NCI-H2107 treated with DMSO at 0.1 percent for 48 hours (cell line): ENCODE measurements around the gene PCLO.
"Not testable (repeated sequence)": the region's sequence is repeated elsewhere in the genome, so short reads cannot be mapped to it uniquely, and the experiment has no call there.

Source experiments
- DNase-seq: peaks from one replicate; lab custom pipeline; 2025; ENCODE audit not compliant: unreplicated experiment; lab: John Stamatoyannopoulos, UW

PCLO gene

DNA sequence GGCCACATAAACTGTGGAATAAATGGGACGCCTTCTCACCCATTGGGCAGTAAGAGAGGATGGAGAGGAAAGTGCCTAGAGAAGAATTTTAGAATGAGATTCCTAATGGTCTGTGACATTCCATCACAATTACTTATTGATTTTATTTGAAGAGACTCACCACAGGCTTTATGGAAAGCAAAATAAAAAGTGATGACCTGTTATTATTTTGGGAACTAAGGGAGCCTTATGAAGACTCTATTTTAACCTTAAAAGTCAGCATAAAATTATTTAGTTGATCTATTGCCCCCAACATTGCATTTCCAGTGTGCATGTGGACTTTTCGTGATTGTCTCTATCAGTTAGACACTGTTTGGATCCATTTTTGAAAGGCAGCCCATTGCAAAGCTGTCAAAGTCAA lies 107.5 kb downstream of the PCLO start:
- DNase-seq = no peak

DNA sequence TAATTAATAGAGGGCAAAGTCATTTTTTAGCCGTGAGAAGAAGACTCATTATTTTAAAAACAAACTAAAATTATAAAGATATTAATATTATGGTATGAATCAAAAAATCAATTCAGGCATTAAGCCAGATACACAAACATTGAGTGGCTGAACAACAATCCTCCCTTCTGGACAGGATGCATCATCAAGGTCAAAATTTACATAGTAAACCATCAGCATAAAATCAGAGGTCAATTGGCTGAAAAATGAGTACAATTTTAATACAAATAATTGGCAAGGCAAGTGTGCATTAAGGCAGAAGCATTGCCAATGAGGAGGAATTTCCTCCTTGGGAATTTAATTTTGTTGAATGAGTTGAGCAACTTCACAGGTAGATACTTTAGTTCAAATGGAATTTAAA lies 108.2 kb downstream of the PCLO start:
- DNase-seq = no peak

DNA sequence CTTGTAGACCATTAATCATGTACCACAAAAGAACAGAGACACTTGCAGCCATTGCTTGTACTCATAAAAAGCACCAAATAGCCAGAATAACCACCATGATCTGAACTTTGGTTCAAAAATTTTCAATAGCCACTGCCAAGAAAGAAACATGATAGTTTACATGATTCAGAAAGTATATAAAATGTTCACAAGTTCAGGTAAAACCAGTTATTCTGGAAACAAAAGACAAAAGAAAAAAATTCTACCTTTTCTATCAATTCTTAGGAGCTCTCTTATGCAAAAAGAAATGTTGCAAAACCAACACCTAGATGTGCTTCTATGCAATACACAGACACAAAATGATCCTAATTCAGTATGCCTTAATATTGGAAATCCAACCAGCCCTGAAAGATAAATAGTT lies 108.7 kb downstream of the PCLO start:
- DNase-seq = no peak

DNA sequence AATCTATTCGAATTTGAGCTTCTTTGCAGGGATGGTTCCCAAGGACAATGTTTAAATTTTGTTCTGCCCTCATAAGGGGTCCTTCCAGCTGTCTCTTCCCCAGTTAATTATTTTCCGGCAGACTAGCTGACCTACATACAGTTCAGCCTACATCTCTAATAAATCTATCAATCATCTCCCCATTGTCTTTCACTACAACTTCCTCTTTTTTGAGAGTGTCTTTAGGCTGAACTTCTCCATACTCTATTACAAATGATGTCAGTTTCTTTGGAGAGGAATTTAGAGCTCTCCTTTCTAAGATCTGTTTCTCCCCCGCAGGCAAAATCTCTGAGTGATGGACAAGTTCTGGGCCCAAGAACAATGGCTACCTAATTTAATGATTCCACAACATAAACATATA lies 122.2 kb downstream of the PCLO start:
- no peak for DNase-seq

DNA sequence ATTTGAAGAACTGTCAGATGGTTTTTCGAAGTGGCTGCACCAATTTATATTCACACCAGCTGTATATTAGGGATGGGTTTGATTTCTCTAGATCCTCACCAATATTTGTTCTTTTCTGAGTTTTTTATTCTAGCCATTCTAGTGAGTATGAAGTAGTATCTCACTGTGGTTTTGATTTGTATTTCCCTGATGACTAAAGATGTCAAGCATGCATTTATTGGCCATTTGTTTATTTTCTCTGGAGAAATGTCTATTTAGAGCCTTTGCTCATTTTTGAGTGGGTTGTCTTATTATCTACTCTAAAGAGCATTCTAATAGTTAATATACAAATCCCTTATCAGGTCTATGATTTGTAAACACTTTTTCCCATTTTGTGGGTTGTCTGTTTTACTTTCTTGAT lies 123.9 kb downstream of the PCLO start:
- no peak for DNase-seq

DNA sequence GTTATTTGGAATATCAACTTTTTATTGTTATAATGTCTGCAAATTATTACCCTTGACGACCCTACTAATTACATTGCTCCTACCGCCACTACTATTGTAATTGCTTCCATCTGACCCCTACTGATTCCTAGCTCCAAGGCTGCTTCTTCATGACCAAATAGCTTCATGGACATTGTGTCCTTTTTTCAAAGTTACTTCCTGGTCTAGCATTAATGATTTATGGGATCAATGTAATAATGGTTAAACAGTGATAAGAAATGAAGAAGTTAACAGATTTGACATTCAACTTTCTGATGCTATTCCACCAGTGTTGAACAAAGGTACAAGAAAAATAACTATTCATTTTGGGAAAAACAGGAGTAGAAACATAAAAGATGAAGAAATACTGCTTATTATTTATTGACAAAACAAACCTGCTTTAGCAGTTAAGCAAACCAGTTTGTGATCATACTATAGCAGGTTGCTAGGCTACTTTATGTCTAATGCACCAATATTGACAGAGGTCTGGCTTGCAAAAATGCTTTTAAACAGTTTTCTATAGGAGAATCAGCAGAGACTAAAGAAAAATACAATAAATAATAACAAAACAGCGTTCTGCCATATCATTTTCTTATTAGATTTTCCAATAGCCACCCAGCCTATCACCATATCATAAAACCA lies 125.8 kb downstream of the PCLO start:
- DNase-seq = no peak

DNA sequence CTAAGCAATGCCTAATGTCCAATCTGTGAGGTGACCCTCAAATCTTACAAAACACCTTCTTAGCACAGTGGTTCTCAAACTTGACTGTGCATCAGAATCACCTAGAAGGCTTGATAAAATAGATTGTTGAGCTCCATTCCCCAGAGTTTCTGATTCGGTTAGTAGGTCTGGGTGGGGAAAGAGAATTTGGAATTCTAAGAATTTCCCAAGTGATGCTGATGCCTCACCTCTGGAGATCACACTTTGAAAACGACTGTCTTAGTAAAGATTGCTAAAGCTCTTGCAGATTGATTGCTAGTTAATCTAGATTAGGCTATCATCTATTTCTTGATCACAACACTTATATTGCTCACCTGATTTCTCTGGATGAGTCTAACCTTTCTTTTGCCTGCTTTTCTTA lies 126.6 kb downstream of the PCLO start:
- no peak for DNase-seq

DNA sequence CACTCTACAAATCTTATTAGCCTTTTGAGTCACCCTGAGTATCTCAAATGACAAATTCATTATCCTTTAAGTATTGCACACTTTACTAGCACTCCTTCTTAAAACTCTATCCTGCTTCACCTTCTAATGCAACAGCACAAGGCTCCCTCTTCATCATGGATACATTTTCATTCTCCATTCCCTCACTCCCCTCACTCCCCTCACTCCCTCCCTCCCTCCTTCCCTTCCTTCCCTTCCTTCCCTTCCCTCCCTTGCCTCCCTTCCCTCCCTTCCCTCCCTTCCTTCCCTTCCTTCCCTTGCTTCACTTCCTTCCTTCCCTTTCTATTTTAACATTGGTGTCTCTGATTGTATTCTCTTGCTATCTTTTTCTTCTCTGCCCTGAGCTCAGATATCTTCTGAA lies 130.5 kb downstream of the PCLO start:
- DNase-seq = no peak

DNA sequence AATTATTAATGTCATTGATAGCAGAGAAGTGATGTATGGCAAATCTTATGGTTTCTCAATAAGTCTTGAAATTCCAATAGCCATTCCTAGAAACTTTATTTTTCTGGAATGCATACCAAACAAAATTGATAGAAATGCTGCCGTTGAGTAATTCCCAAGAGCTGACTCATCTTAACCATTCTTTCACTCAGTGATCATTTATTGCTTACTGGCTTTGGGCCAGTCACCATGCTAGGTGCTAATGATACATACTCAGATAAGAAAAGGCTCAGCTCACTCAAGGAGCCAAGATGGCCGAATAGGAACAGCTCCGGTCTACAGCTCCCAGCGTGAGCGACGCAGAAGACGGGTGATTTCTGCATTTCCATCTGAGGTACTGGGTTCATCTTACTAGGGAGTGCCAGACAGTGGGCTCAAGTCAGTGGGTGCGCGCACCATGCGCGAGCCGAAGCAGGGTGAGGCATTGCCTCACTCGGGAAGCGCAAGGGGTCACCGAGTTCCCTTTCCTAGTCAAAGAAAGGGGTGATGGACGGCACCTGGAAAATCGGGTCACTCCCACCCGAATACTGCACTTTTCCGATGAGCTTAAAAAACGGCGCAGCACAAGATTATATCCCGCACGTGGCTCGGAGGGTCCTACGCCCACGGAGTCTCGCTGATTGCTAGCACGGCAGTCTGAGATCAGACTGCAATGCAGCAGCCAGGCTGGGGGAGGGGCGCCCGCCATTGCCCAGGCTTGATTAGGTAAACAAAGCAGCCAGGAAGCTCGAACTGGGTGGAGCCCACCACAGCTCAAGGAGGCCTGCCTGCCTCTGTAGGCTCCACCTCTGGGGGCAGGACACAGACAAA lies 138.6 kb downstream of the PCLO start:
- not testable (repeated sequence) for DNase-seq

DNA sequence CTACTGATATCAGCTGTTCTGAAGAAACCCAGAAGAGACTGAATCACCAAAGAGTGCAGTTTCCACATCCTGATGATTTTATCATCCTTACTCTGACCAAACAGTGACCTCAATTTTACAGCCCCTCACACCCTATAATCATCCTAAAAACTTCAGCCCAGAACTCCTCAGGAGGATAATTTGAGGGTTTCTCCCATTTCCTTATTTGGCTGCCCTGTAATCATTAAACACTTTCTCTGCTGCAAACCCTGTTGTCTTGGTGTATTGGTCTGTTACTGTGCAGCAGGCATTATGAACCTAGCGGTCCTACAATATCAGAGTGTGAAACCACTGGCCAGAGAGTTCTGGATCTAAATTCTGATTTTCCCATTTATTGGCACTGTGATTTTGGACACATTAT lies 141.7 kb downstream of the PCLO start:
- no peak for DNase-seq

DNA sequence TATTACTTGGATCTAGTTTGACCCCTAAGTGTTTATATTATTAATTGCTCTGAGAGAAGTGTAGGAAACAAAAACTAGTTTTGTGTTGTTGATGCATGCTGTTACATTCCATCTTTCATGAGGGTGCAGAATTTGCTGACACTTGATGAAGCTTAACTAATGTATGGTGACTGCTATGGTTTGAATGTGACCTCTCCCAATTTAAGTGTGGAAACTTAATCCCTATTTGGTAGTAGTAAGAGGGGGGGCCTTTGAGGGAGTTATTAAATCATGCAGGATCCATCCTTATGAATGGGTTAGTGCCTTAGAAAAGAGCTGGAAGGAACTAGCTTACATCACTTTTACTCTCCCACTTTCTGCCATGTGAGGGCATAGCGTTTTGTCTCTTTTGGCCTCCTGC lies 142.5 kb downstream of the PCLO start:
- DNase-seq = no peak

DNA sequence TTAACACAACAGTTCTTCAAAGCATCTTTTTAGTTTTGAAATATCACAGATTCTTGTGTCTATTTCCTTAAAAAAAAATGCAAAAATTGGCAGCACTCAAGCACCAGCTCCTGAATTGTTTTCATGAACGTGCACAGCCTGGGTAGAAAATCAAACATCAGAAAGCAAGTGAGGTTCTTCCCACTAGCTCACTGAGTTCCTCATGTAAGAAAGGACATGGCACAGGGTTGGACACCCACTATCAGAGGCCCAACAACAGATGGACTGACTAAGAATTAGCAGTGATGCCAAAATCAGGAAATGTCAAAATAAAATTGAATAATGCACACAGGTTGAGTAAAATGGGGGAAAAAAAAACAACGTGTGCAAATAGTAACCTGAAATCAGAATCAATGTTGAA lies 146.8 kb downstream of the PCLO start:
- DNase-seq = no peak

DNA sequence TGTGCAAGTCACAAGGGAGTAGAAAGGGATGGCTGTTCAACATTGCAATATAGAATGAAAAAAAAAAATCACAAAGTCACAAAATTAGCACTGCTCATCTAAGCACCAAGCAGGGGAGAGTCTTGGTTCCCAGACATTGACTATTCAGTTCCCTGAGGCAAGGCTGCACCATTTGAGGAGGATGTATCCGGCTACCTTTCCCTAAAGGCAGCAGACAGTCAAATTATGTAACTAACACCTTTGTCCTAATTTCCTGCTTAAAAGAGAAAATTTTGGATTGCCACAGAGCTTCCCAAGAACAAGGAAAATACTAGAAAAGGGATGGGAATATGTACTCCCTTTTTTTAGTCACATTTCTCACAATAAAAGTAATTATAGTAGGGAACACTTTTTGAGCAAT lies 148.1 kb downstream of the PCLO start:
- DNase-seq = no peak

DNA sequence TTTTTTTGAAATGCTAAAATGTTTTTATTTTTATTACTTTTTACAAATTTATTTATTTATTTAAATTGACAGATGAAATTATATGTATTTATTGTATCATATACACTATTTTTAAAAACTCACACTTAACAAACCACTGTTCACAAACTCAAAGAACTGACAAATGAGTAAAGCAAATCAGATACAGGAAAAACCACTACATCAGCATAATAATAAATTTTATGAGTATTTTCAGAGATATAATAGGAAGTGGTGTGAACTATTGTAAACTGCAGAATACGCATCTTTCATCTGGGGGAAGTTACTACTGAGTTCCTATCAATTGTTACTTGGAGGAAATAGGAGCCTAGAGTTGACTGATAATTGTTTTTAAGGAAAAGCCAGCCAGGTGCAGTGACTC lies 150.7 kb downstream of the PCLO start:
- no peak for DNase-seq

DNA sequence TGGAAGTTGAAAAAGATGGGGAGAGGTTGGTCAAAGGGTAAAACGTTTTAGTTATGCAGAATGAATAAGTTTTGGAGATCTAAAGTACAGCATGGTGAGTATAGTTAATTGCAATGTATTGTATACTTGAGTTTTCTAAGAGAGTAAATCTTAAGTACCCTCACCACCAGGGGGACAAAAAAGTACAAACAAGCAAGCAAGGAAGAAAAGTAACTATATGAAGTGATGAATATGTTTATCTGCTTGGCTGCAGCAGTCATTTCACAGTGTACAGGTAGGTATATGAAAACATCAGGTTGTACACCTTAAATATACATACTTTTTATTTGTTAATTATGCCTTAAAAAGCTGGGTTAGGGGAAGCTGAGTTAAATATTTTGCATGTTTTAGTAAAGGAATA lies 157.3 kb downstream of the PCLO start:
- no peak for DNase-seq

DNA sequence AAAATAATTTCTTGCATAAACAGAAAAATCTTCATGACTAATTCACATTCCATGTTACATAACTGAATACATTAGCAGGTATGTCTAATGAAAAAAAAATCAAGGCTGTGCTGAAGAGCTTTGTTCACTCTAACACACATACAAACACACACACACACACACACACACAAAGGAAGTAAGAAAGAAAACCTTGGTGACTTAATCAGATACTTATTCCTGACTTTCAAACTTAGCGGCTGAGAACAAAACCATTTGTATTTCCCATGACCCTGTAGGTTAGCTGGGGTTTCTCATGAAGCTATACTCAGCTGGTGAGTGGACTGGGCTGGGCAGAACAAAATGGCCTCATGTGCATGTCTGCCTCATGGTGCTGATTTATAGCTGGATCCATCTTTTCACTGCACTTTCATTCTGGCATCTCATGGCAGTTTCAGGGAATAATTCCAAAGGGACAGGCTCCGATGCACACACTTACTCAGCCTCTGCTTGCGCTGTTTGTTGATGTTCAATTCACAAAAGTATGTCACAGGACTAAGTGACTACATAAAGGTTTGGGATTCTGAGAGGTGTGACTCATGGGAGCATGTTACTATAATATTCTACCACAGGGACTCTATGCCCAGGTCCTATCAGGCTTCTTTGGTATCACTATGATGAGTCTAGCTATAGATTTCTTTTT lies 161.2 kb downstream of the PCLO start:
- DNase-seq = no peak

DNA sequence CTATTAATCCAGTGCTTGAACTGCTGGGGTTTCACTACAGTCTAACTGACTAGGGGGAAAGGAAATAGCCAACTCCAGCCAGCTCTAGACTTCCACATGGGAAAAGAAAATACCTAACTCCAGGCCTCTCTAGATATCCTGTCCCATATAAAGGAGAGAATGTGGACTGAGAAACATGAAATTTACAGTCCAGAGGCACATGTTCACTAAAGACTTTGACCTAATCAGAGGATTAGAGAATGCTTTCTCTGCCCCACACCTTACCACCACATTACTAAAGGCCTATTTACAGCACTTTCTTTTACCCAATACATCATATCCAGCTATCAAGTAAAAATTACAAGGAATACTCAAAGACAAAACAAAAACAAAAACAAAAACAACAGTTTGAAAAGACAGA lies 164.2 kb downstream of the PCLO start:
- DNase-seq = no peak

DNA sequence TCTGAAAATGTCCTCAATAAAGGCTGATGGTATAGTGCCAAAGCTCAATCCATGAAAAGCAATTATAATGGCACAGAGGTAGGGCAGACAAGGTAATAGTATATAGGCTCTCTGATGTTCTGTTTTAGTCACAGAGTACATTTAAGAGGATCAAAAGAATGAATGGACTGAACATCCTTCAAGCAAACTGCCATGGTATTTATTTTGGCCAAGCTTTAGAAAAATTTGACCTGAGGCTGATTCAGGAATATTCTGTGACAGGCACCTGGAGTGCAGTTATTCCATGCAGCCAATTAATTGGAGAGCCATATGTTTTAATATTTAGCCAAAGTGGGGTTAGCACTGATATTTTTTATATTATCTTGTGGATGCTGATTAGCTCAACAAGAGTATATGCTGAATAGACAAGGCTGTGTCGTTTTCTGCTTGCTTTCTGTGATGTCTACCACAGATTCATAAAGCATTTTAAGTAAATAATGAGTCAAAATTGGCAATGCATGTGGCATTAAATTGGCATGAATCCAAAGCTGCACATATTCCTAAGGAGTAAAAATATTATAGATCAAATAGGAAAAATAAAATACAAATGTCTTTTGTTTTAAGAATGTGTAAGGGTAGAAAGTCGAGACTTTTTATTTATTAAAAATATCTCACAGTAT lies 177.4 kb downstream of the PCLO start:
- DNase-seq = no peak

DNA sequence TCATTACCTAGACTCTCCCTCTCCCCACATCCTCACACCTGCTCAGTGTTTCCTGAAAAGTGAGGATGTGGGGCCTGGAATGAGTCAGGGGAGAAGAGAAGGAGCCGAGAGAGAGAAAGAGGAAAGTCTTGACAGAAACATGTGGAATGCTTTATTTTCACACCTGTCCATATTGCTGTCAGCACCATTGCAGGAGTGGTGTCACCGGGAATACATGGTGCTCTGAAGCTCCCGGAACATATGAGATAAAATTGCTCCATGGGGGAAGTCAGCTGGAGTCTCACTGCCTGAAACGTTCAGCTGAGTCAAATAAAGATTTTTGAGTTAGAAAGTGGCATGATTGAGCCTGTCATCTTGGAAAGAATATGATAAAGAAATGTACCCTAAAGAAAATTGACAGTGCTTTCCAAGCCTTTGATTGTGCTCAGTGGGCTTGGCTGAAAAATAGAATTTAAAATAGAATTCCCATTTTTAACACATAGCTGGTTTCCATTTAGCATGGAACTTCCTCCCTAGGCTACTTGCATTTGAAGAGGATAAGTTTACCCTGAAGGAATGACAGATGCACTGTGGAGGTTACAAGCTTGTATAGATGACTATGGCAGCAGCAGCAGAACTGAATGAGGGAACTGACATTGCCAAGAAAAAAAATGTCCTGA lies 182.4 kb downstream of the PCLO start:
- no peak for DNase-seq

DNA sequence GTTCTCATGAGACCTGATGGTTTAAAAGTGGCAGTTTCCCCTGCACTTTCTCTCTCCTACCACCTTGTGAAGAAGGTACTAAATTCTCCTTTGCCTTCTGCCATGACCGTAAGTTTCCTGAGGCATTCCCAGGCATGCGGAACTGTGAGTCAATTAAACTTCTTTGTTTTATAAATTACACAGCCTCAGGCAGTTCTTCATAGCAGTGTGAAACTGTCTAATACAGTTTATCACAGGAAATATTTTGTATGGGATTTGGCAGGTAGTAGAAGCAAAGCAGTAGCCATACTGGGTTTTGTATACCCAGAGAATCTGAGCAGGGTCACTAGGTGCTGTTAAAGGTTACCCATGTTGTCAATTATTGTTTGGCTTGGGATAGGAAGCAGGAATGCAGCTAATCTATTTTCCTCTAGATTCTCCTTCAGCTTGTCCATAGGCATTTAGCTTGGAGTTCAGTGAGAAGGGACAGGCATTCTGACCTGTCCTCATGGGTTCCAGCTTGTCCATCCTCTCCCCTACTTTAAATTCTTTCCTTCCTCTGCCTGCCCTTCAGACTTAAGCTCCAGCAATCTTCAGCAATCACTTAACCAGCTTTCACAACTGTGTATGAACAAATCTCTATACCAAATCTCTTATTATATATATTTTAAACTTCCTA lies 186.7 kb downstream of the PCLO start:
- no peak for DNase-seq

DNA sequence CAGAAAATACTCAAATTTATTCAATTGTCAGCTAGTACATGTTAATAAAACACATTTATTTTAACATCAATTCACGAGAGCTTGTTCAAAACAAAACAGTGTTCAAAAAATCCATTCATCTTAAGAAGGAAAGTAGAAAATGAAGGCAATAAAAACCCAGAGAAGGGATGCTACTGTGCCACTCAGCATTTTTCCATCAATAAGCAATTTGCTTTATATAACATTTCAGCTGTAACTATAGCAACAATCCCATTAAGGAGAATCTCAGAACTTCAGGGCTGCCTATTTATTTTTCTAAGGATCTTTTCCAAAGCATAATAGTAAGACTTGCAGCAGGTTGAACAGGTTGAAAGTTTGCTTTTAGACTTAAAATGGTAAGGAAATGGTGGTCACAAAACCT lies 190.5 kb downstream of the PCLO start:
- DNase-seq = no peak
